GM12873 (cell line): Measurements from ENCODE around the gene GMIP.

ENCODE experiments used
- CTCF ChIP-seq: IDR thresholded peaks from 2 replicates; pipeline ENCODE4 v1.5.1; 2012; ENCODE audit warnings: low read depth, mild to moderate bottlenecking, moderate library complexity, low read length, control low read depth; ENCODE audit not compliant: insufficient read depth; ENCODE audit errors: missing control alignments

The GMIP gene

GRCh38 chr19:19672816-19673215 lies 29.4 kb upstream of the GMIP start:
- TF ChIP-seq CTCF = no peak

GRCh38 chr19:19670070-19670551 lies 26.7 kb upstream of the GMIP start:
- no peak for TF ChIP-seq CTCF

GRCh38 chr19:19668230-19669012 lies 25.0 kb upstream of the GMIP start, which contains the start of gene ZNF101:
ZNF101 (plus strand) TSS chr19:19668839; CDS start chr19:19668964, 125 bp downstream.
- no peak for TF ChIP-seq CTCF

GRCh38 chr19:19663256-19664120 lies 20.0 kb upstream of the GMIP start, which contains the start of gene ATP13A1:
ATP13A1 (minus strand) TSS chr19:19663676; CDS start chr19:19663666, 10 bp downstream.
- TF ChIP-seq CTCF = peak; percentile 34

- TF ChIP-seq CTCF = no peak
Observed at GRCh38 chr19:19662871-19663255, 19.4 kb upstream of the GMIP start.

GRCh38 chr19:19662344-19662743 lies 18.9 kb upstream of the GMIP start:
- no peak for TF ChIP-seq CTCF
